Heart right ventricle (tissue), 16 donors: Measurements from ENCODE around the gene NXPH3. TPM values are rescaled to one million over a fixed set of nuclear protein-coding genes. Genes with fewer than 3 reads are reported as not detected.

Source experiments
- ATAC-seq, 8 donors: fragments of 200-7000 bp; cut with Tn5 transposase; one replicate each; pipeline ENCODE4 v1.9.1; 2020; ENCODE audit warnings: mild to moderate bottlenecking in 8 of 8, moderate library complexity in 8 of 8, moderate number of reproducible peaks in 1 of 8
- DNase-seq, 2 donors: peaks; one replicate each; pipeline ENCODE4 v3.0.0-alpha.2; 2020
- H3K27ac ChIP-seq, 10 donors: fragments of 200-600 bp; sonication (generic) in 2 of 10; one replicate each; pipeline versions ENCODE4 v1.5.0 to v1.8.0; 2020 to 2022; ENCODE audit warnings: mild to moderate bottlenecking in 3 of 10
- H3K27me3 ChIP-seq, 7 donors: fragments of 200-600 bp; one replicate each; pipeline ENCODE4 v1.8.0; 2021 to 2022; ENCODE audit warnings: mild to moderate bottlenecking in 2 of 7
- H3K36me3 ChIP-seq, 9 donors: fragments of 200-600 bp; sonication (generic) in 1 of 9; one replicate each; pipeline versions ENCODE4 v1.5.0 to v1.8.0; 2020 to 2022; ENCODE audit warnings: mild to moderate bottlenecking in 2 of 9
- H3K4me1 ChIP-seq, 9 donors: fragments of 200-600 bp; sonication (generic) in 1 of 9; one replicate each; pipeline versions ENCODE4 v1.5.0 to v1.8.0; 2020 to 2022; ENCODE audit warnings: mild to moderate bottlenecking in 4 of 9
- H3K4me3 ChIP-seq, 10 donors: fragments of 200-600 bp; sonication (generic) in 2 of 10; one replicate each; pipeline versions ENCODE4 v1.5.0 to v1.8.0; 2020 to 2022; ENCODE audit warnings: mild to moderate bottlenecking in 7 of 10, moderate library complexity in 2 of 10
- H3K9me3 ChIP-seq, 11 donors: fragments of 200-600 bp in 10 of 11; sonication (generic) in 2 of 11; one replicate each; pipeline versions ENCODE4 v1.5.0 to v1.8.0; 2013 to 2022; ENCODE audit warnings: mild to moderate bottlenecking in 2 of 11, control low read depth in 1 of 11, moderate library complexity in 1 of 11
- WGBS, 2 donors: extraction: QIAGEN DNeasy Blood & Tissue Kit; methylation state at CpG; one replicate each; pipeline ENCODE4 v1.1.7; 2013; ENCODE audit warnings: inconsistent platforms in 1 of 2; 5-methylcytosine and 5-hydroxymethylcytosine counted together
- intact Hi-C, 10 donors: fragments of 100-400 bp; cut with DNase I; formaldehyde crosslinking; loops; one replicate each; pipeline versions ENCODE4 v1.11.1 to v1.14.2; 2022
- polyA plus RNA-seq, 2 donors: library from polyadenylated mRNA; stranded (reverse); fragments of 200-250 nt; gene quantifications; one replicate each; pipeline ENCODE4 v1.2.3, GENCODE V29; 2013
- total RNA-seq, 10 donors: library from RNA; stranded (reverse); fragmentation: NEBNext Ultra II Directional in 3 of 10; extraction: Animal tissue kit (Norgen Biotek cat#: 25700) in 3 of 10; gene quantifications; one replicate each; pipeline versions ENCODE4 v1.2.1 to v1.2.4, GENCODE V29; 2021 to 2023
- TF ChIP-seq, protein P1 (sequence below), 9 donors: fragments of 200-600 bp; sonication (generic) in 2 of 9; IDR thresholded peaks; one replicate each; pipeline versions ENCODE4 v1.5.0 to v1.8.0; 2021 to 2022; ENCODE audit warnings: antibody characterized with exemption in 9 of 9, mild to moderate bottlenecking in 5 of 9, moderate library complexity in 1 of 9
- donor health status: Arrhythmogenic right ventricular cardiomyopathy.
- donor health status: ischemic (EF 13 %, LVEDD 7.1; RV severe dilation, severe dysfunction).
- donor health status: healthy with polysubstance abuse.
- donor health status: DM: no; HTN: yes; CAD: no.
- donor health status: DM: no; HTN: no; CAD: no.
- donor health status: ischemic (EF 25% LVEDD 6.9; RV normal size, moderate dysfunction).
- donor health status: ischemic (EF 25% LVEDD 5.7; RV mildly dilated, moderate dysfunction).
- donor health status: healthy.
- donor health status: DM: yes; HTN: yes; CAD: no.
- donor health status: Ischemic cardiomyopathy.
- donor health status: ischemic (EF 35%, LVEDD 5.7; RV mildly dilated, moderate dysfunction).
- donor health status: nonischemic (EF 11% LVEDD 7.7; RV severe dilation, severe dysfunction).
- donor health status: DM: yes; HTN: yes; CAD: no.
- donor health status: PGD.
- donor health status: ischemic (EF 29% LVEDD 5.4; RV normal size, mild dysfunction).
- donor health status: nonischemic (EF 23%, LVEDD 6.1; RV moderate dilation, normal function).

NXPH3 gene
- total and polyA plus RNA-seq, 12 donors: 2.2 to 5.9 (median 3.2) TPM

DNA sequence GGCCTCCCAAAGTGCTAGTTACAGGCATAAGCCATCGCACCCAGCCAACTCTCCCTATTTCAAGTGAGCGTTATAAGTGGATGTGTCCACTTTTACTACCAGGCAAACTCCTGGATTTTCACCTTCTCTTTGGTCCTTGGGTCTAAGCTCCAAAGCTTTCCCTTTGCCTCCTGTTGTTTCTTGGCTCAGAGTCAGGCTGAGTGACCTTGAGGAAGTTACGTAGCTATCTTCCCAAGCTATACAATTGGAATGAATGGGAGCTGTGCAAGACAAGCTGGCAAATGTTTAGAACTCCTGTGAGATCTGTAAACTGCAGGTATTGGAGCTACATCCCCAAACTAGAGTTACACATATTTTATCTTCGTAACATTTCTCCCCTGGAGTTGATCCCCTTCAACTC is 20.3 kb downstream of the NXPH3 start:
- peak overlapping the region in 5 of 10 donors; percentile 1 to 75 (median 27) for H3K27ac ChIP-seq
- intact Hi-C loops: no loop called here
- 77 to 81% methylated on average over 4 of the region's 4 CpGs for WGBS, 2 donors
- ATAC-seq: peak in 2 of 8 donors; percentile 34 to 38
- H3K36me3 ChIP-seq: peaks cover 0 to 92% (median 39%) of the 10 kb centered on the region in 9 donors
- DNase-seq: no peak
- H3K4me3 ChIP-seq: no peak overlapping the region
- no peaks in the 10 kb centered on the region for H3K27me3 ChIP-seq
- H3K9me3 ChIP-seq: no peaks in the 10 kb centered on the region
- peaks cover 0 to 35% (median 14%) of the 10 kb centered on the region in 9 donors for H3K4me1 ChIP-seq
- TF ChIP-seq, protein P1, sequence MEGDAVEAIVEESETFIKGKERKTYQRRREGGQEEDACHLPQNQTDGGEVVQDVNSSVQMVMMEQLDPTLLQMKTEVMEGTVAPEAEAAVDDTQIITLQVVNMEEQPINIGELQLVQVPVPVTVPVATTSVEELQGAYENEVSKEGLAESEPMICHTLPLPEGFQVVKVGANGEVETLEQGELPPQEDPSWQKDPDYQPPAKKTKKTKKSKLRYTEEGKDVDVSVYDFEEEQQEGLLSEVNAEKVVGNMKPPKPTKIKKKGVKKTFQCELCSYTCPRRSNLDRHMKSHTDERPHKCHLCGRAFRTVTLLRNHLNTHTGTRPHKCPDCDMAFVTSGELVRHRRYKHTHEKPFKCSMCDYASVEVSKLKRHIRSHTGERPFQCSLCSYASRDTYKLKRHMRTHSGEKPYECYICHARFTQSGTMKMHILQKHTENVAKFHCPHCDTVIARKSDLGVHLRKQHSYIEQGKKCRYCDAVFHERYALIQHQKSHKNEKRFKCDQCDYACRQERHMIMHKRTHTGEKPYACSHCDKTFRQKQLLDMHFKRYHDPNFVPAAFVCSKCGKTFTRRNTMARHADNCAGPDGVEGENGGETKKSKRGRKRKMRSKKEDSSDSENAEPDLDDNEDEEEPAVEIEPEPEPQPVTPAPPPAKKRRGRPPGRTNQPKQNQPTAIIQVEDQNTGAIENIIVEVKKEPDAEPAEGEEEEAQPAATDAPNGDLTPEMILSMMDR (IDR thresholded peaks at IDR 0.05): no peak

DNA sequence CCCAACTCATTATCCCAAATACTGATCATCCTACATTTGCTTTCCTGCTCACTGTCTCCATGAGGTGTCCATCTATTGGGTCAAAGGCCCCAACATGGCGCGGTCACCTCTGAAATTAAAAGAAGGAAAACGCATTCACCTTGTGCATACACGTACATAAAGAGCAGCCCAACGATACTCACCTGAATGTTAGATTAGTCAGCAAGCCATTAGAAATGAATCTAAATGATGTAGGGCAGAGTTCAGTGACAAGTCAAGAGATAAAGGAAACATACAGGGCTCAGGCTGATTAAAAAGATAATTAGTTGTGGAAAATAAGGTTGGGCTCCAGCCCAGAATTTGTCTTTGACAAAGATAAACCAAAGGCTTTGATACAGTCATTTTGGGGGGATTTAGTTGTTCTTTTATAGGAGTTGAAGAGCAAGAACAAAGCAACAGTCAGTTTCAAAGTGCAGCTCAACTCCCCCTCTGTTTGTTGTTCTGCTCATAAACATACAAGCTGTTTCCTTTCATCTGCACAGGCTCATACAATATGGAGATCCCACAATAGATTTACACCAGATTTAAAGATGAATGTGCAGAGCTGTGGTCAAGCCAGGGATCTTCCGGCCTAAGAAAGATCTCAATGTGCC is 21.1 kb downstream of the NXPH3 start:
- ATAC-seq (no peak), DNase-seq (no peak)
- Histone ChIP-seq H3K4me1 (peaks cover 0 to 38% (median 14%) of the 10 kb centered on the region in 9 donors), H3K27ac (peak overlapping the region in 2 of 10 donors; percentile 38 to 75), H3K4me3 (no peak overlapping the region), H3K9me3 (no peaks in the 10 kb centered on the region), H3K36me3 (peaks cover 0 to 97% (median 42%) of the 10 kb centered on the region in 9 donors), H3K27me3 (no peaks in the 10 kb centered on the region)
- TF ChIP-seq, protein P1 (IDR thresholded peaks at IDR 0.05): no peak
- WGBS, 2 donors: 91% methylated on average over 6 of the region's 6 CpGs
- intact Hi-C loops: no loop called here

DNA sequence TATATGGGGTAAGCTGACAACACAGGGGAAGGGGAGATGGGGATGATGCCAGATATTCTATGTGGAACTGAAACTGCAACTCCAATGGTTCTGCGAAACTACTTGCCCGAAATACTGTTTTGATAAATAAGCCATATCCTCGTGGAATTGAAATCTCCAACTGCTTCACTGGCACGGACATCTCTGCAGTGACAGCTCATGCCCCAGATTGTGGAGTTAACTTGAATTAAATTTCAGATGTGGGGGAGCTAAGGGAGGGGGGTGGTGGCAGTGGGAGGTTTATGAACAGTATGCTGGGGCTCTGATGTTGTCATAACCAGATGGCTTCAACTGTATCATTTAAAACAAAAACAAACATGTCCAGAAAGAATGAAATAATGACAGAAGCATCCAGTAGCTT is 21.8 kb downstream of the NXPH3 start:
- intact Hi-C loops: no loop called here
- no peak for DNase-seq
- Histone ChIP-seq H3K27me3 (no peaks in the 10 kb centered on the region), H3K36me3 (peaks cover 0 to 100% (median 42%) of the 10 kb centered on the region in 9 donors), H3K4me3 (peak overlapping the region in 1 of 10 donors; percentile 17), H3K27ac (peak overlapping the region in 6 of 10 donors; percentile 40 to 75 (median 56)), H3K9me3 (no peaks in the 10 kb centered on the region), H3K4me1 (peaks cover 0 to 46% (median 15%) of the 10 kb centered on the region in 9 donors)
- 78 to 83% methylated on average over 4 of the region's 4 CpGs for WGBS, 2 donors
- no peak for ATAC-seq
- TF ChIP-seq, protein P1 (IDR thresholded peaks at IDR 0.05): no peak

DNA sequence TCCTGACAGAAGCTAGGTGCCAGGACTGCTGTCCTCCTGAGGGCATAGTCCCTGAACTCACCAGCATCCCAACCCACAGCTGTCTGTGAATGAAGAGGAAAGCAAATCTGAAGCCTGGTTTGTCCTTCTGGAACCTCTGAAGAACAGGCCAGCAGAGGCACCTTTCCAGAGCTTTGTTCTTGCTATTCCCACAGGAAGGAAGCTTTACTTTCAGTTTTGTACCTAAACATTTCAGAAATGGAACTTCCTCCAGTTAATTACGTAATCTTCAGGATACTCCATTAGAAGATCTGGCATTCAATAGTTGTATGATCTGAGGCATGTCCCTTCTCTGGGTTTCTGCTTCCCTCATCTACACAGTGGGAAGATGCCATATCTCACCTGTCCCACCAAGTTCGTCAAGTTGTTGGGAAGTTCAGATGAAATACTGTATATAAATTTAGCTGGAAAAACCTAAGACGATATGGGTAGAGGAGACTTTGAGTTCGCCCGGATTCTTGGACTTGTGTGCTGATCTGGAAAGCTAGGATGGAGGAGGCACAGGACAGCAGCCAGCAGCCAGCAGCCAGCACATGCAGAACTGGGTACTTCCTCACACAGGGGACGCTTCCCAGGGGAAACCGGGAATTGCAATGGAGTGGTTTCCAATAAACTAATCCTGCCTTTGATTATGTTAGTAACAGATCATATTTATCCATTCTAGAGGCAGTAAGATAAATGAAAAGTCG is 22.4 kb downstream of the NXPH3 start:
- Histone ChIP-seq H3K4me3 (peak overlapping the region in 1 of 10 donors; percentile 17), H3K4me1 (peaks cover 0 to 52% (median 21%) of the 10 kb centered on the region in 9 donors), H3K27ac (peak overlapping the region in 8 of 10 donors; percentile 15 to 75 (median 56)), H3K27me3 (no peaks in the 10 kb centered on the region), H3K9me3 (no peaks in the 10 kb centered on the region), H3K36me3 (peaks cover 0 to 100% (median 39%) of the 10 kb centered on the region in 9 donors)
- TF ChIP-seq, protein P1 (IDR thresholded peaks at IDR 0.05): no peak
- DNase-seq: no peak
- peak in 5 of 8 donors; percentile 34 to 76 (median 57) for ATAC-seq
- WGBS, 2 donors: 64 to 76% methylated on average over 8 of the region's 8 CpGs
- intact Hi-C loops: no loop called here
